Activated CD4-positive, alpha-beta T cell treated with anti-CD3 and anti-CD28 coated beads, Interleukin-2, Interleukin-4, amounts not matched to agents 100 ng/mL and 50 ng/mL, durations not matched to agents 16 hours and 8 hours (primary cell): ENCODE measurements around the gene DUSP7.

Source experiments
- DNase-seq: peaks from one replicate; pipeline ENCODE4 v3.0.0-alpha.2; 2020; ENCODE audit warnings: low spot score

DUSP7 gene

GRCh38 chr3:52056521-52056967 lies at the start of gene DUSP7:
TSS of gene DUSP7 (minus strand) at chr3:52056571. CDS start at chr3:52056366, 205 bp downstream.
- peak; percentile 63 for DNase-seq

- DNase-seq: no peak
These were observed 48.6 kb upstream of the DUSP7 start for GRCh38 chr3:52104684-52105640.

GRCh38 chr3:52102934-52103333 lies 46.6 kb upstream of the DUSP7 start:
- DNase-seq: no peak

- DNase-seq: no peak
These were observed 42.6 kb upstream of the DUSP7 start for GRCh38 chr3:52099001-52099401.

- DNase-seq: no peak
These were observed 41.6 kb upstream of the DUSP7 start for GRCh38 chr3:52097851-52098507.

GRCh38 chr3:52095990-52096775 lies 39.8 kb upstream of the DUSP7 start:
- DNase-seq: no peak

GRCh38 chr3:52094571-52095485 lies 38.5 kb upstream of the DUSP7 start:
- no peak for DNase-seq

GRCh38 chr3:52093756-52094545 lies 37.6 kb upstream of the DUSP7 start:
- no peak for DNase-seq

- no peak for DNase-seq
These were observed 36.5 kb upstream of the DUSP7 start for GRCh38 chr3:52092891-52093290.

- no peak for DNase-seq
These were observed 35.9 kb upstream of the DUSP7 start for GRCh38 chr3:52092271-52092660.

GRCh38 chr3:52091586-52092270 lies 35.4 kb upstream of the DUSP7 start:
- no peak for DNase-seq

- DNase-seq: no peak
These were observed 34.6 kb upstream of the DUSP7 start for GRCh38 chr3:52090933-52091468.

- no peak for DNase-seq
These were observed 34.0 kb upstream of the DUSP7 start for GRCh38 chr3:52090131-52090932.

- DNase-seq: no peak
These were observed 33.3 kb upstream of the DUSP7 start for GRCh38 chr3:52089691-52090090.

- no peak for DNase-seq
These were observed 32.3 kb upstream of the DUSP7 start for GRCh38 chr3:52088445-52089367.

GRCh38 chr3:52087731-52088130 lies 31.4 kb upstream of the DUSP7 start:
- no peak for DNase-seq

GRCh38 chr3:52086976-52087663 lies 30.7 kb upstream of the DUSP7 start:
- DNase-seq: peak; percentile 13
